HG03442 (cell line): ENCODE measurements around the gene ANXA5.
"Not testable (repeated sequence)": the region's sequence is repeated elsewhere in the genome, so short reads cannot be mapped to it uniquely, and the experiment has no call there.

ENCODE experiments used
- ATAC-seq: cut with Tn5 transposase; IDR thresholded peaks from one replicate; pipeline ENCODE4 v1.9.1; 2021; ENCODE audit warnings: mild to moderate bottlenecking, moderate library complexity; ENCODE audit not compliant: unreplicated experiment

The ANXA5 gene

DNA sequence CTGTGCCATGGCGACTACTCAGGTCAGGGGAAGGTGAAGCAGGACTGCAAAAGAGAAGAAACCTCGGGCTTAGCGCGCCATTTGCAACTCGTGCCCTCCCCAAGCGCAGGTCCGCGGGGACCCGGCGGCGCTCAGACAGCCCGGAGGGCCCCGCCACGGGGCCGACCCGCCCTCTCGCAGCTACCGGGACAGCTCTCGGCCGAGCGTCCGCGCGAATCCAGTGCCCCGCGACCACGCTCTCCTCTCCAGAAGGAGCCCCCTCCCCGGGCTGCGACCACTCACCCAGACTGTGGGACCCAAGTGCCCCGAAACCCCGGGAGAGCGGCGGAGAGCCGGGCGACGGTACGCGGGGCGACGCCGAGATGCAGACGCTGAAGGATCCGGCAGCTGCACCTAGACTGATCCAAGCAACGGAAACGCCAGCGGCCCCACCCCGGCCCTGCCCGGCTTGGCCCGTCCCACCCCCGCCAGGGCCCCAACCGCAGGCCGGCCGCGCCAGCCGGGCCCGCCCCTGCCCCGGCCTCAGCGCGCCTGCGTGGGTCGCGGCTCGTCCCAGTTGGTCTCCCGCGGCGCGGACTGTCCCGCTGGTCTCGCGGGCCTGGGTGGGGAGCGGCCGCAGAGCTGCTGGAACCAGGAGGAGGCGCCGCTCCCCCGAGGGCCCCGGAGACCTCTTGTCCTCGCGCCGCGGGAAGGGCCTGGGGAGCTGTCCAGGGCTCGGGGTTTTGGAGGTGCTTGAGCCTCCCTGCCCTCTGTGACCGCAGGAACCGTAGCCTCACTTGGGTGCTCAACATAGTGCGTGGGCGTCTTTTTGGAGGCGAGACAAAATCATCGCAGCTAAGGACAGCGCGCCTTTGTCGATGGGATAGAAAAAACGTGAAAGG, at the start of gene ANXA5:
Gene ANXA5 (minus strand): TSS at position 400 of the 881 bp plus-strand sequence. CDS start 391 bp downstream, at position 9.
- ATAC-seq: peak; percentile 88

GRCh38 chr4:121742794-121743193, 46.0 kb upstream of the ANXA5 start:
- no peak for ATAC-seq

GRCh38 chr4:121741751-121742150, 45.0 kb upstream of the ANXA5 start:
- ATAC-seq: no peak

DNA sequence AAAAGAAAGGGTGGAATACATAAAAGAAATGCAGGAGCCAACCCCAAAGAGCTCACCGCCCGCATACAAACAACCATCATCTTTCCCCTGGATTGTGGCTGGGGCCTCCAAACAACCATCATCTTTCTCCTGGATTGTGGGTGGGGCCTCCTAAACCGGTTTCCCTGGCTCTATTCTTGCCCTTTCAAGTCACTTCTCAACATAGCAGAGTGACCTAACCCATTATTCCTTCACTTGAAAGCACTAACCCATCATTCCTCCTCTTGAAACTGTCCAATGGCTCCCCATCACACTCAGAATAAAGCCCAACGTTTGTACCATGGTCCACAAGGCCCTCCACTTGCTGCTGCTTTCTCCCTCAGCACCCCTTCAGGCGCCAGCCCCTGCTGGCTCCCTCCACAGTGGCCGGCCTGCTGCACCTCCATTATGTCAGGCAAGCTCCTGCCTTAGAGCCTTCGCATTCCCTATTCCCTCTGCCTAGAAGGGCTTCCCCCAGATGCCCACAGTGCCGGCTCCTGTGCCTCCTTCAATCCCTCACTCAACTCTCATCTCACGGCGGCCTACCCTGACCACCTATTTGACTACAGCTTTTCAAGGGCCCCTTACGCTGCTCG, 44.1 kb upstream of the ANXA5 start:
- no peak for ATAC-seq

DNA sequence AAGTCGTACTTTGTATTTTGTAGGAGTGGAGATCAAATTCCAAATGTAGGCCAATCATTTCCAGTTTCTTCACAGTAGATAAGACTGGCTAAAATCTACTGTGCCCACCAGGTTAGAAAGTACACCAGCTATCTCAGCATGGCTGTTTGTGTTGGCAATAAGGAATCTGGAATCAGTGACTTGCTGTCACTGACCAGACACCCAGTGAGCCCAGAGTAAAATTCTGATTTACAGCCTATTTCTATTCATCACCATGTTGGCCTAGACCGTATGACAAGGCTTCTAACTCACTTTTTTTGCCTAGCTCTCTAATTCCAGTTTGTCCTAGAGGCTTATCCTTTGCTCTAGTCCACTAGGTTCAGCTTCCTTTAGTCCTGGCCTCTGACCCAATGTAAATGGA, 42.8 kb upstream of the ANXA5 start:
- ATAC-seq: no peak

- no peak for ATAC-seq
Measured at GRCh38 chr4:121738780-121739535, 42.2 kb upstream of the ANXA5 start.

DNA sequence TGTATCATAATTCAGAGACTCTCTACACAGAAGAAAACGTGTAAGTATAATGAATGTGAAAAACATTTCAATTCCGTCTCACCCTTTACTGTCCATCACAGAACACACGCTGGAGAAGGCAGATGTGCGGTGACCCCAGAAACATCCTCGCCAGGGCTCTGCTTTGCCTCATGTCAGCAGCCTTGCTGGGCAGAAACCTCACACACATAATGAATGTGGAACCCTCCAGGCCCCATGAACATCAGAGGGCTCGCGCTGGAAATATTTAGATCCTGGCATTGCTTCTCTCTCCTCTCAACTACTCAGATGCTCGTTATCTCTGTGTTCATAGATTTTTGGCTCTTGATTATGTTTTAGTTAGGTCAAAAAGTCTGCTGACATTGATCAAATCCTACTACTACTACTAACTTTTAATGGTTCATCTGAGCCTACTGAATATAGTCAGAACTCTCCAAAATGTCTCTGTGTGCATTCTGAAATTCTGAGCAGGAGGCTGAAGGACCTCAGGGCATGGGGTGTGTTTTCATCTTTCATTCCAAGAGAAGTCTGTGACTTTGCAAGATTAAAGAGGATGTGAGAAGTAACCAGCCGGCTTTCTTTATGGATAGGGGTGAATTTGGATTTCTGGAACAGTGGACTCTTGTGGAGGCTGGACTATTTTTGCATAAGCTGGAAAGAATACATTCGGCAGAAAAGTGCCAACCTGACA, 41.2 kb upstream of the ANXA5 start:
- no peak for ATAC-seq

GRCh38 chr4:121736735-121737351, 40.1 kb upstream of the ANXA5 start:
- no peak for ATAC-seq

- ATAC-seq: no peak
Measured at GRCh38 chr4:121734571-121734970, 37.8 kb upstream of the ANXA5 start.

GRCh38 chr4:121733942-121734341, 37.2 kb upstream of the ANXA5 start:
- ATAC-seq: no peak

- not testable (repeated sequence) for ATAC-seq
Measured at GRCh38 chr4:121729753-121730152, 33.0 kb upstream of the ANXA5 start.

DNA sequence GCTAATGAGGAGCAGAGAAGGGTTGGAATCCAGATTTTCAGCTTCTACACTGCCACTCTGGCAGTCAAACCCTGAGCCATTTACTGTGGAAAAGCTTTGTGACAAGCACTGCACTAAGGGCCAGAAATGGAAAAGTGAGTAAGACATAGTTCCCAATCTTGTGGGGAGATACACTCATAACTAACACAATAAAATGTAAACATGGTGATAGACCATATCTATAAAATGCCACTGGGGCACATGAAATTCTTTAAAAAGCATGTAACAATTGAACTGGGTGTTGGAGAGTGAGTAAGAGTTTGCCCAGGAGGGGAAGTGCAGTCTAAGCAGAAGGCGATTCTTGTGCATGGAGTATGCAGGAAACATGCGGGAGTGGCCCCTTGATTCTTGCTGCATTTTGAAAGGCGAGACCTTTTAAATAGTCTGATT, 32.0 kb upstream of the ANXA5 start:
- no peak for ATAC-seq

DNA sequence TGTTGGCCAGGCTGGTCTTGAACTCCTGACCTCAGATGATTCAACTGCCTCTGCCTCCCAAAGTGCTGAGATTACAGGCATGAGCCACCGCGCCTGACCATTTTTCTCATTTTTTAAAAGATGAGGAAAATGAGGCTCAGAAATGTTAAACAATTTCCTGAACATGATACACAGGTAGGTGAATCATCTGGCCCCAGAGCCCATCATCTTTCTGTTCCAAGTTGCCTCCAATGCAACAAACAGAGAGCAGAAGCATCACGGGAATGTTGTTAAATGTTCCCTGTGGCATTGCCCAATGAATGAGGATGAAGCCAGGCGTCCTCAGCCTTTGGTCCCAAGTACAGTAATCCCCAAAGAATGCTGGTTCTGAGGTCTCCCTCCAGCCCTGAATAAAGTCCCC, 31.3 kb upstream of the ANXA5 start:
- no peak for ATAC-seq

GRCh38 chr4:121726642-121727268, 30.0 kb upstream of the ANXA5 start:
- peak; percentile 97 for ATAC-seq

DNA sequence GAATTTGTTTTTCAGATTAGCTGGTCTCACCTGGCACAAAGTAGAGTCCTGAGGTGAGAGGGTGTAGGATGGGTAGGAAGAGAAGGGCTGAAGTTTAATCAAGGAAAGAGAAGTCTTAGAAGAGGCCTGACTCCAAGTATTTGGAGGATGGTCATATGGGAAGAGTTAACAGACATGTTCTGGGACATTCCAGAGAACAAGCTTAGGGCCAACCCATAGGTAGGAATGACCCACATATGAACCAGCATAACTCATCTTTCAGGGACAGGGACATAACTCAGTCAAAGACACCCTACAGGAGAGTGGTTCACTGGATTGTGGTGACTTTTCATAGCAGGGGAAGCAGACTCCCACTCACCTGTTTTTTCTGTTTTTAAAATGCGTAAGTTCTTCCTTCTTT, 27.9 kb upstream of the ANXA5 start:
- no peak for ATAC-seq

- no peak for ATAC-seq
Measured at GRCh38 chr4:121721700-121722099, 24.9 kb upstream of the ANXA5 start.

- ATAC-seq: no peak
Measured at GRCh38 chr4:121720109-121720508, 23.3 kb upstream of the ANXA5 start.

DNA sequence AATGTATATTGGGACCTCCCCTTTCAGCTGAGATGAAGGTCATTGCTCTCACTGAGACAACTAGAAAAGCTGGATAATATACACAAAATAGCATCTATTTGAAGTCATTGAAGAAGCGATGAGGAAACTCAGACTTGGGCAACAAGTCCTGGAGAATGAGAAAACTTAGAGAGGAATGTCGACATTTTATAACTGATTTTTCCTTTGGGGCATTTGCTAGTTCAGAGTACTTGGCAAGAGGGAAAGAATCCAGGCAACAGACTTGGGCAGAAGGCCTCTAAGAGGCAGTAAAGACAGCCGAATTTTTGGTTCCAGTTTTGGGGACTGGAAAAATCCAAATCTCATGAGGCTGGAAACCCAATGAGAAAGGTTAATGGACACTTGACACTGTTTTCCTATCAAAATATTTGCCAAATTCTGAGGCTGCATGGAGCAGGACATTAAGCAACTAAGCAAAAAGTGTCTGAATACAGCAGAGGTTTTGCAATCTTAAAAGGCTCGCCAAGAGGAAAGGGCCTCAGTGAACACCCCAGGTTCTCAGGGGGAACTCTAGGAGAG, 21.0 kb upstream of the ANXA5 start:
- ATAC-seq: no peak

GRCh38 chr4:121714548-121714947, 17.8 kb upstream of the ANXA5 start:
- no peak for ATAC-seq

DNA sequence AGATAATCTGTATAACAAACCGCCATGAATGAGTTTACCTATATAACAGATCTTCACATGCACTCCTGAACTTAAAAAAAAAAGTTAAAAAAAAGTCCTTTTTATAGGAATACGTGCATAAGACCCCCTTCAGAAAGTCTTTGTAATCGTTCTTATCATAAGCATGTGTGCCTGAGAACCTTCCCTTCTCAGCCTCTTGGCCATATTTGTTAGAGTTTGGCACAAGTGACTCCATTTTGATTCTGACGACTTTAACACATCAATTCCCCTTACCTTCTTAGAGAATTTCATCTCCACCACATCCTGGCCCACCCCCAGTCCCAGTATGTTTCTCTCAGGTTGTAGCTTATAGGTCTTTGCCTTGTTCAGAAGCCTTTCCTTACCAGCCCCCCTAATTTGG, 16.0 kb upstream of the ANXA5 start:
- no peak for ATAC-seq
